ENCODE measurements around the gene KCTD11.

DNA sequence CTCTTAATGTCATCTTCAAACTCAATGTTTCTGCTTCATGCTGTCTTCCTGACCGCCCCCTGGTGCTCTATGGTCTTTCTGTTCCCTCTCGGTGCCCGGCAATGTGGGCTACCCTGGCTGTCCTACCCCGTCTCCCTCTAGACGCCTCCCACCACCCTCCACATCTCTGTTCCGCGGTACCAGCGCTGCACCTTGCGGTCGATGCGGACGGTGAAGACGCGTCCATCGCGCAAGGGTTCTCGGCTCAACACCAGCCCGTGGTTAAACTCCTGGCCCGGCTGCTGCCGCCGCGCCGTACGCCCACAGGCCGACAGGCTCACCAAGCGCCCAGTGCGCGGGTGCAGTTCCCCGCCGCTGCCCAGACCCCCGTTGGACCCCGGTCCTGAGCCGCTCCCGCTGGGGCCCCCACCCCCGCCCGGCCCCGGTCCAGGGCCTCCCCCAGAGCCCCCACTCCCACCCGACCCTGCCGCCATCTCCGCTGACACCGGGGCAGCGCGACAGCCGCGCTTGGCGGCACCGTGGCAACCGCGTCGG lies 23.1 kb upstream of the KCTD11 start, which contains the start of gene NEURL4:
- TF ChIP-seq, protein P1, sequence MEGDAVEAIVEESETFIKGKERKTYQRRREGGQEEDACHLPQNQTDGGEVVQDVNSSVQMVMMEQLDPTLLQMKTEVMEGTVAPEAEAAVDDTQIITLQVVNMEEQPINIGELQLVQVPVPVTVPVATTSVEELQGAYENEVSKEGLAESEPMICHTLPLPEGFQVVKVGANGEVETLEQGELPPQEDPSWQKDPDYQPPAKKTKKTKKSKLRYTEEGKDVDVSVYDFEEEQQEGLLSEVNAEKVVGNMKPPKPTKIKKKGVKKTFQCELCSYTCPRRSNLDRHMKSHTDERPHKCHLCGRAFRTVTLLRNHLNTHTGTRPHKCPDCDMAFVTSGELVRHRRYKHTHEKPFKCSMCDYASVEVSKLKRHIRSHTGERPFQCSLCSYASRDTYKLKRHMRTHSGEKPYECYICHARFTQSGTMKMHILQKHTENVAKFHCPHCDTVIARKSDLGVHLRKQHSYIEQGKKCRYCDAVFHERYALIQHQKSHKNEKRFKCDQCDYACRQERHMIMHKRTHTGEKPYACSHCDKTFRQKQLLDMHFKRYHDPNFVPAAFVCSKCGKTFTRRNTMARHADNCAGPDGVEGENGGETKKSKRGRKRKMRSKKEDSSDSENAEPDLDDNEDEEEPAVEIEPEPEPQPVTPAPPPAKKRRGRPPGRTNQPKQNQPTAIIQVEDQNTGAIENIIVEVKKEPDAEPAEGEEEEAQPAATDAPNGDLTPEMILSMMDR (conservative IDR thresholded peaks at IDR 0.05), result no peak
- TF ChIP-seq EZH2 (IDR thresholded peaks at IDR 0.05; ENCODE audit: low read depth), result no peak
